ENCODE data around the gene SLC2A4.

The SLC2A4 gene

DNA sequence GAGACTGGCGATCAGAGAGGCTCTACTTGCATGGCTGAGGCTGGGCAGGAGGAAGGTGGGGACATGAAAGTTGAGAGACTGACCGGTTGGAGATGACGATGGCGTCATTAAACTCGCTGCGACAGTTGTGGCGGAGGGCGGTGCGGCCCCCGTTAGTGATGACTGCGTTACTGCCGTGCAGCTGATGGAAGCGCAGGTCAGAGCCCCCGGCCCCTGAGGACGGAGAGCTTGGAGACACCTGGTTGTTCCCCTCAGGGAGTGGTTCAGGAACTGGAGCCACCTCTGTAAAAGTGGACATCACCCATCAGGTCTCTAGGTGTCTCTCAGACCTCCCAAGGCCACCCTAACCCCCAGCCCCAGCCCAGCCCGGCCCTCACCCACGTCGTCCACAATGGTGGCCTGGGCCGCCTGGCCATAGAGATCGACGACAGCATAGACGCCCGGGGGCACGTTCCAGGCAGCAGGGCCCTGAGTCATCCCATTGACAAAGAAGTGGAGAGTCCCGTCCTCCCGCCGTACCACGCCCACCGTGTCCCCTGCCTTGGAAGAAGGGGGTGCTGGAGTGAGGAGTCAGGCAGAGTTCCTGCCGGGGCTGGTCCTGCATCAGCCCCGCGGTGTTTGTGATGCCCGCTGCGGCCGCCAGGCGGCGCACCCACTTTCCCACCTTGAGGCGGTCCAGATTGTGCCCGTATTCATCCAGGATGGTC is 42.4 kb downstream of the SLC2A4 start:
- H3K4me3 ChIP-seq (ENCODE audit: low read depth, low read length), result no peak overlapping the region
- TF ChIP-seq CTCF (IDR thresholded peaks at IDR 0.05; ENCODE audit: low read depth, low read length), result peak; percentile 98

DNA sequence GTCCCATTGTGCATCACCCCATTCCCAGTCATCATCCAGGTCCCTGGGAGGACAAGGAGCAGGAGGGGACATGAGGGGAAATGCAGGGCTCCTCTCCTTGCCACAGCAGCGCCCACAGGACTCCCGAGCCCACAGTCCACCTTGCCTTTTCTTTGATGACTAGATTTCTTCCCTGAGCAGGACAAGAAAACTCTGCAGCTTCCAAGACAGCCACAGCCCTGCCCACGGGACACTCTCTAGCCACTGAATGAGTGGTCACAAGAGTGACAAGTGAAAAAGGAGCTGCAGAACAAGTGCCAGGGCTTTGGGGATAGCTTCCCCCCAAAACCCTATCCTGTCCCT is 42.9 kb downstream of the SLC2A4 start:
- no peak for TF ChIP-seq CTCF (IDR thresholded peaks at IDR 0.05; ENCODE audit: low read depth, low read length)

GRCh38 chr17:7325031-7325528 is 43.6 kb downstream of the SLC2A4 start:
- no peak overlapping the region for H3K4me3 ChIP-seq (ENCODE audit: low read depth, low read length)
- TF ChIP-seq CTCF (IDR thresholded peaks at IDR 0.05; ENCODE audit: low read depth, low read length), result no peak

More for the DNA sequence above, 42.9 kb downstream of the SLC2A4 start:
- H3K4me3 ChIP-seq (ENCODE audit: low read depth, low read length), result no peak overlapping the region

DNA sequence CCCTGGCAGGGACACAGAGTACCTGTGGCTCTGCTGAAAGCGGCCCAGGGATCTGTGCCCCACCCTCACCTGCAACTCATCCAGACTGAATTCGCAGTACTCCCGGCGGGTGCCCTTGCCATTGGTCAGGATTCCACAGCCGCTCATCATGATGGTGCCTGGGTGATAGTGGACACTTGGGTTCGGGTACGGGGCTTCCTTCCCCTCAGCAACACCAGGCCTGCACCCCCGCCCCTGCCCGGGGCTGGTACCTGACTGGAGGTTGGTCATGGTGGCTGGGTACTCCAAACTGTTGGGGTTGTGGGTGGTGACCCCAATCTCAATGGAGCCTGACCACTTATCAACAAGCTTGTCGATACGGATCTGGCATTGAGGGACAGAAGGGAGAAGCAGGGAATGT is 44.7 kb downstream of the SLC2A4 start:
- no peak for TF ChIP-seq CTCF (IDR thresholded peaks at IDR 0.05; ENCODE audit: low read depth, low read length)

DNA sequence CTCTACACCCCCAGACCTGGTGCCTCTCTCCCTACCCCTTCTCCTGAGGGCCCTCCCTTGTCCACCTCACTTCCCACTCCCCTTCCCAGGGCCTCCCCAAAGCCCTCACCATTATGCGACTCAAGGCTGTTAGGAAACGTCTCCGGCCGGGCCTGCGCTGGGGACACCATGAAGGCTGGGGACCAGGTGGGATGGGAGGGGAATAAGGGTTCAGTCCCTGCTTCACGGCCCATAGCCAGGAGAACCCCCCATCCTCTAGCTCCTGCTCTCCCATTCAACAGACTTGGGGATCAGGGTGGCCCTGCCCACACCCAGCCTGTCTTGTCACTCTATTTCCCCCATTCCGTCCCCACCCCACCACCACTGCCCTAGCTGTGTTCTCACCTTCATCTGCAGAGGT is 45.5 kb downstream of the SLC2A4 start:
- H3K4me3 ChIP-seq (ENCODE audit: low read depth, low read length), result no peak overlapping the region
- no peak for TF ChIP-seq CTCF (IDR thresholded peaks at IDR 0.05; ENCODE audit: low read depth, low read length)

More for the DNA sequence above, 44.7 kb downstream of the SLC2A4 start:
- H3K4me3 ChIP-seq (ENCODE audit: low read depth, low read length), result no peak overlapping the region

- no peak overlapping the region for H3K4me3 ChIP-seq (ENCODE audit: low read depth, low read length)
- no peak for TF ChIP-seq CTCF (IDR thresholded peaks at IDR 0.05; ENCODE audit: low read depth, low read length)
These were observed 46.0 kb downstream of the SLC2A4 start for GRCh38 chr17:7327501-7327900.

- peak overlapping the region; percentile 84 for H3K4me3 ChIP-seq (ENCODE audit: low read depth, low read length)
- no peak for TF ChIP-seq CTCF (IDR thresholded peaks at IDR 0.05; ENCODE audit: low read depth, low read length)
These were observed 46.5 kb downstream of the SLC2A4 start for GRCh38 chr17:7328009-7328408.

Data from WI38 (cell line).